ENCODE measurements around the gene TRPV2.

TRPV2 gene

GRCh38 chr17:16453493-16453851 lies 38.1 kb downstream of the TRPV2 start:
- Histone ChIP-seq H3K9ac (ENCODE audit: insufficient read length, low read depth) (no peak overlapping the region), H3K27me3 (ENCODE audit: insufficient read depth, insufficient read length) (no peaks in the 10 kb centered on the region), H3K36me3 (ENCODE audit: insufficient read depth, insufficient read length, low read length) (peaks cover 26% of the 10 kb centered on the region), H3K9me3 (ENCODE audit: insufficient read depth, low read length) (no peaks in the 10 kb centered on the region), H3K4me3 (ENCODE audit: insufficient read length, low read depth) (no peak overlapping the region), H3K4me1 (ENCODE audit: insufficient read depth, insufficient read length) (peaks cover 6% of the 10 kb centered on the region)
- TF ChIP-seq SUZ12 (IDR thresholded peaks at IDR 0.05; ENCODE audit: extremely low read depth, insufficient read depth, insufficient read length): no peak
- no peak for TF ChIP-seq YY1 (IDR thresholded peaks at IDR 0.05; ENCODE audit: insufficient read depth, insufficient read length)
- TF ChIP-seq ZNF274 (IDR thresholded peaks at IDR 0.05; ENCODE audit: low read depth, low read length): no peak
- DNase-seq (ENCODE audit: low read depth, low spot score): no peak

- Histone ChIP-seq H3K9me3 (ENCODE audit: insufficient read depth, low read length) (no peaks in the 10 kb centered on the region), H3K4me1 (ENCODE audit: insufficient read depth, insufficient read length) (peaks cover 7% of the 10 kb centered on the region), H3K4me3 (ENCODE audit: insufficient read length, low read depth) (no peak overlapping the region), H3K36me3 (ENCODE audit: insufficient read depth, insufficient read length, low read length) (peaks cover 9% of the 10 kb centered on the region), H3K9ac (ENCODE audit: insufficient read length, low read depth) (no peak overlapping the region), H3K27me3 (ENCODE audit: insufficient read depth, insufficient read length) (no peaks in the 10 kb centered on the region)
- DNase-seq (ENCODE audit: low read depth, low spot score): no peak
- no peak for TF ChIP-seq YY1 (IDR thresholded peaks at IDR 0.05; ENCODE audit: insufficient read depth, insufficient read length)
- TF ChIP-seq ZNF274 (IDR thresholded peaks at IDR 0.05; ENCODE audit: low read depth, low read length): no peak
- no peak for TF ChIP-seq SUZ12 (IDR thresholded peaks at IDR 0.05; ENCODE audit: extremely low read depth, insufficient read depth, insufficient read length)
Measured at GRCh38 chr17:16455997-16456741, 40.8 kb downstream of the TRPV2 start.

GRCh38 chr17:16456742-16457316 lies 41.5 kb downstream of the TRPV2 start:
- DNase-seq (ENCODE audit: low read depth, low spot score): no peak
- H3K9me3 ChIP-seq (ENCODE audit: insufficient read depth, low read length): no peaks in the 10 kb centered on the region
- H3K9ac ChIP-seq (ENCODE audit: insufficient read length, low read depth): no peak overlapping the region
- no peak for TF ChIP-seq YY1 (IDR thresholded peaks at IDR 0.05; ENCODE audit: insufficient read depth, insufficient read length)
- no peak for TF ChIP-seq ZNF274 (IDR thresholded peaks at IDR 0.05; ENCODE audit: low read depth, low read length)
- TF ChIP-seq SUZ12 (IDR thresholded peaks at IDR 0.05; ENCODE audit: extremely low read depth, insufficient read depth, insufficient read length): no peak
- H3K27me3 ChIP-seq (ENCODE audit: insufficient read depth, insufficient read length): no peaks in the 10 kb centered on the region
- no peak overlapping the region for H3K4me3 ChIP-seq (ENCODE audit: insufficient read length, low read depth)
- H3K36me3 ChIP-seq (ENCODE audit: insufficient read depth, insufficient read length, low read length): peaks cover 9% of the 10 kb centered on the region
- H3K4me1 ChIP-seq (ENCODE audit: insufficient read depth, insufficient read length): peaks cover 7% of the 10 kb centered on the region

- Histone ChIP-seq H3K36me3 (ENCODE audit: insufficient read depth, insufficient read length, low read length) (peaks cover 12% of the 10 kb centered on the region), H3K9ac (ENCODE audit: insufficient read length, low read depth) (no peak overlapping the region), H3K4me3 (ENCODE audit: insufficient read length, low read depth) (no peak overlapping the region)
Measured at GRCh38 chr17:16459271-16459670, 43.9 kb downstream of the TRPV2 start.

GRCh38 chr17:16459855-16460550 lies 44.6 kb downstream of the TRPV2 start:
- no peak for DNase-seq (ENCODE audit: low read depth, low spot score)
- Histone ChIP-seq H3K27me3 (ENCODE audit: insufficient read depth, insufficient read length) (no peaks in the 10 kb centered on the region), H3K36me3 (ENCODE audit: insufficient read depth, insufficient read length, low read length) (peaks cover 12% of the 10 kb centered on the region), H3K9ac (ENCODE audit: insufficient read length, low read depth) (no peak overlapping the region), H3K4me3 (ENCODE audit: insufficient read length, low read depth) (no peak overlapping the region), H3K9me3 (ENCODE audit: insufficient read depth, low read length) (no peaks in the 10 kb centered on the region), H3K4me1 (ENCODE audit: insufficient read depth, insufficient read length) (peaks cover 15% of the 10 kb centered on the region)
- TF ChIP-seq YY1 (IDR thresholded peaks at IDR 0.05; ENCODE audit: insufficient read depth, insufficient read length) (no peak), ZNF274 (IDR thresholded peaks at IDR 0.05; ENCODE audit: low read depth, low read length) (no peak), SUZ12 (IDR thresholded peaks at IDR 0.05; ENCODE audit: extremely low read depth, insufficient read depth, insufficient read length) (no peak)

More at GRCh38 chr17:16459271-16459670, 43.9 kb downstream of the TRPV2 start:
- H3K9me3 ChIP-seq (ENCODE audit: insufficient read depth, low read length): no peaks in the 10 kb centered on the region
- DNase-seq (ENCODE audit: low read depth, low spot score): no peak
- H3K4me1 ChIP-seq (ENCODE audit: insufficient read depth, insufficient read length): peaks cover 15% of the 10 kb centered on the region
- H3K27me3 ChIP-seq (ENCODE audit: insufficient read depth, insufficient read length): no peaks in the 10 kb centered on the region
- TF ChIP-seq SUZ12 (IDR thresholded peaks at IDR 0.05; ENCODE audit: extremely low read depth, insufficient read depth, insufficient read length) (no peak), ZNF274 (IDR thresholded peaks at IDR 0.05; ENCODE audit: low read depth, low read length) (no peak), YY1 (IDR thresholded peaks at IDR 0.05; ENCODE audit: insufficient read depth, insufficient read length) (no peak)

- Histone ChIP-seq H3K9ac (ENCODE audit: insufficient read length, low read depth) (no peak overlapping the region), H3K9me3 (ENCODE audit: insufficient read depth, low read length) (no peaks in the 10 kb centered on the region), H3K4me3 (ENCODE audit: insufficient read length, low read depth) (no peak overlapping the region), H3K4me1 (ENCODE audit: insufficient read depth, insufficient read length) (peaks cover 15% of the 10 kb centered on the region), H3K27me3 (ENCODE audit: insufficient read depth, insufficient read length) (no peaks in the 10 kb centered on the region), H3K36me3 (ENCODE audit: insufficient read depth, insufficient read length, low read length) (peaks cover 12% of the 10 kb centered on the region)
- DNase-seq (ENCODE audit: low read depth, low spot score): no peak
- TF ChIP-seq YY1 (IDR thresholded peaks at IDR 0.05; ENCODE audit: insufficient read depth, insufficient read length) (no peak), SUZ12 (IDR thresholded peaks at IDR 0.05; ENCODE audit: extremely low read depth, insufficient read depth, insufficient read length) (no peak), ZNF274 (IDR thresholded peaks at IDR 0.05; ENCODE audit: low read depth, low read length) (no peak)
Measured at GRCh38 chr17:16460796-16461605, 45.6 kb downstream of the TRPV2 start.

All from NT2/D1 (cell line).